Measurements from ENCODE around the gene MED19. TPM values are rescaled to one million over a fixed set of nuclear protein-coding genes. Genes with fewer than 3 reads are reported as not detected.
"Not testable (repeated sequence)": the region's sequence is repeated elsewhere in the genome, so short reads cannot be mapped to it uniquely, and the experiment has no call there.

Gene MED19
- total and polyA plus RNA-seq, 11 donors: 6.0 to 19.8 (median 6.9) TPM

DNA sequence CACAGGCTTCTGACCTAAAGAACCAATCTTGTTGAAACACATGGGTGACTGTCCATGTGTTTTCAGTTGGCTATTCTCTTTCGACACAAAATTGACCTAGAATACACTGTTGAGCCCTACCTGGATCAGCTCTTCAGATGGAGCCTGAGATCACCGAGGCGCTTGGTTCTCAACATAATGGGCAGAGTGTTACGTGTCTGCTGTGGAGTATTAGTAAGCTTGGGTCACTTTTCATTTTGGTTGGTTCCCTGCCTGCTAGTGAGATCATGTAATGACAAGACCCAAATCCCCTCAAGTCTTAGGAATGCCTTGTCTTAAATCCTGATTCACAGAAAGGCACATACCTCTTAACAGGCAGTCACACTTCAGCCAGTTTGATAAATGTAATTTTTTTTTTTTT, 8.7 kb downstream of the MED19 start:
- DNase-seq: no peak
- intact Hi-C loops (cut with DNase I): no loop called here
- H3K9me3 ChIP-seq: no peaks in the 10 kb centered on the region
- 90 to 94% (median 92%) methylated on average over 4 of the region's 4 CpGs for WGBS, 4 donors
- no peak overlapping the region for H3K27ac ChIP-seq
- peaks cover 0 to 80% (median 59%) of the 10 kb centered on the region in 9 donors for H3K36me3 ChIP-seq
- H3K27me3 ChIP-seq: no peaks in the 10 kb centered on the region
- TF ChIP-seq POLR2A (IDR thresholded peaks at IDR 0.05): no peak
- TF ChIP-seq, protein P1, sequence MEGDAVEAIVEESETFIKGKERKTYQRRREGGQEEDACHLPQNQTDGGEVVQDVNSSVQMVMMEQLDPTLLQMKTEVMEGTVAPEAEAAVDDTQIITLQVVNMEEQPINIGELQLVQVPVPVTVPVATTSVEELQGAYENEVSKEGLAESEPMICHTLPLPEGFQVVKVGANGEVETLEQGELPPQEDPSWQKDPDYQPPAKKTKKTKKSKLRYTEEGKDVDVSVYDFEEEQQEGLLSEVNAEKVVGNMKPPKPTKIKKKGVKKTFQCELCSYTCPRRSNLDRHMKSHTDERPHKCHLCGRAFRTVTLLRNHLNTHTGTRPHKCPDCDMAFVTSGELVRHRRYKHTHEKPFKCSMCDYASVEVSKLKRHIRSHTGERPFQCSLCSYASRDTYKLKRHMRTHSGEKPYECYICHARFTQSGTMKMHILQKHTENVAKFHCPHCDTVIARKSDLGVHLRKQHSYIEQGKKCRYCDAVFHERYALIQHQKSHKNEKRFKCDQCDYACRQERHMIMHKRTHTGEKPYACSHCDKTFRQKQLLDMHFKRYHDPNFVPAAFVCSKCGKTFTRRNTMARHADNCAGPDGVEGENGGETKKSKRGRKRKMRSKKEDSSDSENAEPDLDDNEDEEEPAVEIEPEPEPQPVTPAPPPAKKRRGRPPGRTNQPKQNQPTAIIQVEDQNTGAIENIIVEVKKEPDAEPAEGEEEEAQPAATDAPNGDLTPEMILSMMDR (IDR thresholded peaks at IDR 0.05): no peak
- H3K4me1 ChIP-seq: peaks cover 0 to 2% (median 0%) of the 10 kb centered on the region in 12 donors
- no peak for ATAC-seq
- H3K4me3 ChIP-seq: no peak overlapping the region

DNA sequence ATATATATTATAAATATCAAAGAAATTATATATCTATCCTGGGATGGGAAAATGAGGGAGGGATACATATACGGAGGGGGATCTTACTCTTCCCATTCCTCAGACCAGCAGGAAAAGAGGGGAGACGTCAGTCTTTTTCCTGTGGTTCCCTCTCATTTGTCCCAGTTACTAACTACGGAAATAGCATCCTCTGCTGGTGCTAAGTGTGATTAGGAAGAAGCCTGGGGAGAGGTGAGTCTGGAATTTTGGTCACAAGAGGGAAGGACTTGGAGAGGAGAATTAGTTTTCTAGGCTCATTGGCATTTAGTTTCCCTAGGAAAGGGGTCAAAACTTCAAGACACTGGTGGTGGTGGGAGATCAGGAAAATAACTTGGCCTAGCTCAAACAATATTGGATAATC, 11.6 kb downstream of the MED19 start:
- H3K27me3 ChIP-seq: no peaks in the 10 kb centered on the region
- no peaks in the 10 kb centered on the region for H3K9me3 ChIP-seq
- WGBS, 4 donors: 54 to 60% (median 59%) methylated on average over 3 of the region's 3 CpGs
- no peaks in the 10 kb centered on the region for H3K4me1 ChIP-seq
- DNase-seq (no peak), ATAC-seq (no peak)
- H3K4me3 ChIP-seq: no peak overlapping the region
- TF ChIP-seq, protein P1 (IDR thresholded peaks at IDR 0.05): no peak
- no peak for TF ChIP-seq POLR2A (IDR thresholded peaks at IDR 0.05)
- H3K27ac ChIP-seq: no peak overlapping the region
- H3K36me3 ChIP-seq: peaks cover 7 to 99% (median 89%) of the 10 kb centered on the region in 9 donors
- intact Hi-C loops (cut with DNase I): no loop called here

DNA sequence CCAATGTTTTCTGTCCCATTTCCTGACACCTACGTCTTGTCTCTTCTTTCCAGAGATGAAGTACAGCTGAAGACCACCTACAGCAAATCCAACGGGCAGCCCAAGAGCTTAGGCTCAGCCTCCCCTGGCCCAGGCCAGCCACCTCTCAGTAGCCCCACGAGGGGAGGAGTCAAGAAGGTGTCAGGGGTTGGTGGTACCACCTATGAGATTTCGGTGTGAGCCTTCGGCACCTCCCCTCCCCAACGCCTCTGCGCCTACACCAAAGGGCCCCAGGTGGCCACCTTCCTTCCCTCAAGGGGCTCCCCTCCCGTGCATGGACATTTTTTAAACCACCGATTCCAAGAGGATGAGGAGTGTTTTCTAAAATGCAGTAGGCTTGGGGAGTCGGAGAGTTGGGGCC, 12.2 kb downstream of the MED19 start:
- Histone ChIP-seq H3K27me3 (no peaks in the 10 kb centered on the region), H3K4me3 (no peak overlapping the region), H3K4me1 (no peaks in the 10 kb centered on the region), H3K27ac (no peak overlapping the region), H3K9me3 (no peaks in the 10 kb centered on the region), H3K36me3 (peaks cover 7 to 100% (median 90%) of the 10 kb centered on the region in 9 donors)
- TF ChIP-seq, protein P1 (IDR thresholded peaks at IDR 0.05): no peak
- no peak for TF ChIP-seq POLR2A (IDR thresholded peaks at IDR 0.05)
- WGBS, 4 donors: 80 to 87% (median 87%) methylated on average over 10 of the region's 10 CpGs
- ATAC-seq (no peak), DNase-seq (no peak)
- intact Hi-C loops (cut with DNase I): no loop called here

DNA sequence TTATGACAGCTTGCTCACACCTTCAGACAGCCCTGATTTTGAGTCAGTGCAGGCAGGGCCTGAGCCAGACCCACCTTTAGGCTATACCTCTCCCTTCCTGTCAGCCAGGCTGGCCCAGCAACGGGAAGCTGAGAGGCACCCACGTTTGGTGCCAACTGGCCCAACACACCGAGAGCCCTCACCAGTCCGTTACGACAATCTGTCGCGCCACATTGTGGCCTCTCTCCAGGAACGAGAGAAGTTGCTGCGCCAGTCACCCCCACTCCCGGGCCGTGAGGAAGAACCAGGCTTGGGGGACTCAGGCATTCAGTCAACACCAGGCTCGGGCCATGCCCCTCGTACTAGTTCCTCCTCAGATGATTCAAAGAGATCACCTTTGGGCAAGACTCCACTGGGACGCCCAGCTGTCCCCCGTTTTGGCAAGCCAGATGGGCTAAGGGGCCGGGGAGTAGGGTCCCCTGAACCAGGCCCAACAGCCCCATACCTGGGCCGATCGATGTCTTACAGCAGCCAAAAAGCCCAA, 13.1 kb downstream of the MED19 start:
- no peak for DNase-seq
- intact Hi-C loops (cut with DNase I): no loop called here
- H3K4me3 ChIP-seq: no peak overlapping the region
- H3K4me1 ChIP-seq: no peaks in the 10 kb centered on the region
- no peaks in the 10 kb centered on the region for H3K27me3 ChIP-seq
- no peaks in the 10 kb centered on the region for H3K9me3 ChIP-seq
- no peak overlapping the region for H3K27ac ChIP-seq
- ATAC-seq: peak in 3 of 4 donors; percentile 8 to 35 (median 21)
- TF ChIP-seq POLR2A (IDR thresholded peaks at IDR 0.05): no peak
- TF ChIP-seq, protein P1 (IDR thresholded peaks at IDR 0.05): no peak
- peaks cover 7 to 100% (median 90%) of the 10 kb centered on the region in 9 donors for H3K36me3 ChIP-seq
- 83 to 94% (median 89%) methylated on average over 14 to 18 of the region's 18 CpGs for WGBS, 4 donors

DNA sequence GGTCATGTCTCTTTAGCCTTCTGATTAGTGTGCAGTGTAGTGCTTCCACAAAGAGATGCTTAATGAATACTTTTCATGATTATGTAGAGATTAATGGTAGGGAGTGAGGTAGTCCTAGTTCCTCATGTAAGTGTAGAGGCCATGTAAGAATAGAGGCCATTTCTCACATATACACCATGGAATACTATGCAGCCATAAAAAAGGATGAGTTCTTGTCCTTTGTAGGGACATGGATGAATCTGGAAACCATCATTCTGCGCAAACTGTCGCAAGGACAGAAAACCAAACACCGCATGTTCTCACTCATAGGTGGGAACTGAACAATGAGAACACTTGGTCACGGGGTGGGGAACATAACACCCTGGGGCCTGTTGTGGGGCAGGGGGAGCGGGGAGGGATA, 21.5 kb downstream of the MED19 start:
- H3K27me3 ChIP-seq; ATAC-seq; intact Hi-C loops (cut with DNase I); H3K4me3 ChIP-seq; H3K27ac ChIP-seq; H3K4me1 ChIP-seq; H3K9me3 ChIP-seq; DNase-seq: not testable (repeated sequence)
- peaks cover 3 to 100% (median 100%) of the 10 kb centered on the region in 9 donors for H3K36me3 ChIP-seq
- WGBS, 4 donors: 97 to 99% (median 98%) methylated on average over 5 of the region's 5 CpGs

All from heart left ventricle (tissue), 16 donors.